Stimulated activated CD4-positive, alpha-beta T cell treated with anti-CD3 and anti-CD28 coated beads, Interleukin-2, amount 100 ng/mL, for 24 hours (primary cell): Measurements from ENCODE around the gene B3GAT3.
"Not testable (repeated sequence)": the region's sequence is repeated elsewhere in the genome, so short reads cannot be mapped to it uniquely, and the experiment has no call there.

ENCODE experiments used
- DNase-seq, 2 donors: peaks; one replicate each; pipeline ENCODE4 v3.0.0-alpha.2; 2020

The B3GAT3 gene

GRCh38 chr11:62621567-62622470 is at the start of gene B3GAT3:
Gene B3GAT3, minus strand, starts transcription at chr11:62621986. Its CDS starts 39 bp downstream, at chr11:62621947.
- peak; percentile 95 to 97 for DNase-seq

GRCh38 chr11:62671236-62671607 is 49.4 kb upstream of the B3GAT3 start:
- no peak for DNase-seq

- DNase-seq = no peak
These were observed 47.8 kb upstream of the B3GAT3 start for GRCh38 chr11:62669420-62670161.

- DNase-seq = no peak
These were observed 45.7 kb upstream of the B3GAT3 start for GRCh38 chr11:62667460-62667859.

GRCh38 chr11:62666259-62666926 is 44.6 kb upstream of the B3GAT3 start:
- DNase-seq = peak in 1 of 2 donors; percentile 44

- peak; percentile 63 to 73 for DNase-seq
These were observed 43.9 kb upstream of the B3GAT3 start for GRCh38 chr11:62665599-62666258.

GRCh38 chr11:62665075-62665598 is 43.4 kb upstream of the B3GAT3 start, which contains the start of the genes C11orf98 and CSKMT:
Gene C11orf98, minus strand, starts transcription at chr11:62665210. Its CDS starts 41 bp downstream, at chr11:62665169.
Gene CSKMT, plus strand, starts transcription at chr11:62665312. Its CDS starts 568 bp downstream, at chr11:62665880.
- peak; percentile 96 to 97 for DNase-seq

- peak; percentile 59 to 62 for DNase-seq
These were observed 42.8 kb upstream of the B3GAT3 start for GRCh38 chr11:62664405-62665074.

GRCh38 chr11:62656796-62657429 is 35.1 kb upstream of the B3GAT3 start:
- no peak for DNase-seq

- DNase-seq = no peak
These were observed 32.5 kb upstream of the B3GAT3 start for GRCh38 chr11:62654297-62654696.

- no peak for DNase-seq
These were observed 30.6 kb upstream of the B3GAT3 start for GRCh38 chr11:62652161-62653006.

- not testable (repeated sequence) for DNase-seq
These were observed 28.5 kb upstream of the B3GAT3 start for GRCh38 chr11:62650283-62650682.

- no peak for DNase-seq
These were observed 27.7 kb upstream of the B3GAT3 start for GRCh38 chr11:62649486-62649885.

GRCh38 chr11:62648967-62649364 is 27.2 kb upstream of the B3GAT3 start:
- no peak for DNase-seq

GRCh38 chr11:62648185-62648966 is 26.6 kb upstream of the B3GAT3 start:
- DNase-seq = no peak

GRCh38 chr11:62647609-62648005 is 25.8 kb upstream of the B3GAT3 start:
- no peak for DNase-seq

- no peak for DNase-seq
These were observed 25.2 kb upstream of the B3GAT3 start for GRCh38 chr11:62646825-62647608.
